Measurements from ENCODE around the gene HSPA5. TPM values are rescaled to one million over a fixed set of nuclear protein-coding genes. Genes with fewer than 3 reads are reported as not detected.
"Not testable (repeated sequence)": the region's sequence is repeated elsewhere in the genome, so short reads cannot be mapped to it uniquely, and the experiment has no call there.

Gene HSPA5
- total RNA-seq, 5 donors from 2014 or later (not counting 1 experiment from before 2014, with no cell fraction given): 105 to 196 (median 118) TPM

DNA sequence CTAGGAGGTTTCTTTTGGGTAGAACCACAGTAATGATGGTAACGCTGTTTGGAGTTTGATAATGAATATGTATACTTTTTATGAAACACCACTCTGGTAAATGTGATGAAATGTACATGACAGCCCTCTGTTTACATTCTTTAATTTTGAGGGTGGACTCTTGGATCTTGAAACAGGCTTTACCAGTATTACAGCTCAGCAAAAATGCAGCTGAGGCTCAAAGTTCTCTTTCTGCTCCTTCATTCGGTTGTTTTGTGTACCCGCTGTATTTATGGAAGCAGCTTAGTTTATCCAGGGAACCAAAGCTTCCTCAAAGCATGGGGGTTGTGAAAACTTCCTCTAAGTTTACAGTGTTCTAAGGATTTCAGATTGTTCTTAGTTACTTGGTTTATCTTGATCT lies 31.6 kb upstream of the HSPA5 start:
- ATAC-seq (replicated peaks in 1 of 4): no peak
- Histone ChIP-seq H3K27ac (ENCODE audit: low read length) (no peak overlapping the region), H3K4me3 (ENCODE audit: control insufficient read depth in 1 of 2, extremely low read depth in 1 of 2, low read length in 1 of 2) (no peak overlapping the region), H3K36me3 (ENCODE audit: control insufficient read depth in 2 of 2, extremely low read depth in 1 of 2, insufficient read depth in 1 of 2, low read length in 1 of 2) (peaks cover 0 to 3% of the 10 kb centered on the region in 2 donors), H3K4me1 (ENCODE audit: control insufficient read depth in 1 of 2, extremely low read depth in 1 of 2, insufficient read depth in 2 of 2, low read length in 2 of 2) (peaks cover 0 to 4% of the 10 kb centered on the region in 2 experiments), H3K27me3 (replicated peaks in 1 of 2; ENCODE audit: control insufficient read depth in 2 of 2, extremely low read depth in 1 of 2, insufficient read depth in 2 of 2, low read length in 1 of 2) (no peaks in the 10 kb centered on the region), H3K9me3 (no peaks in the 10 kb centered on the region)
- no CpG with 5 or more reads among the region's 3 CpGs for WGBS (ENCODE audit: insufficient coverage)
- Mint-ChIP-seq H3K36me3 (peaks cover 14% of the 10 kb centered on the region), H3K9me3 (no peaks in the 10 kb centered on the region), H3K4me3 (no peak overlapping the region), H3K27me3 (no peaks in the 10 kb centered on the region), H3K4me1 (peaks cover 40 to 46% (median 45%) of the 10 kb centered on the region in 3 donors), H3K27ac (no peak overlapping the region)
- DNase-seq: no peak
- ChIA-PET CTCF (interaction anchor here in 1 of 2 donors (1.4 kb wide), 1 partner anchor 28 kb away, joined by 4 read pairs; no protein-coding TSS in a partner anchor), POLR2A (no interaction called here)

DNA sequence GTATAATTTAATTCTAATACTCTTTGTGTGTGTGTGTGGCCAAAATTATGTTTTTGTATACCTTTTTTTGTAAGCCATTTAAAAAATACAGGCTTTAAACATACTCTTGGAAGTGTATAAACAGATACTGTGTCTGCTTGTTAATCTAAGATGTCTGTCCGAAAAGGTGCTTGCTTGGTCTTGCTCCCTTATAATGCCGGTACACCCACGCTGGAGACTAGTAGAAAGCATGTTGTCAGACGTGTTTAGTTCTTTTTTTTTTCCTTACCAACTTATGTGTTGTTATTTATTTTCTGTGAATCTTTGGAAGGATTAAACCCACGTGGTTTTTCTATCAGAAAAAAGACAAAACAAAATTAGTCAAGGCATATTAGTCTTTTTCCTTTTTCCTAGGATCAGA lies 29.9 kb upstream of the HSPA5 start:
- ChIA-PET POLR2A (no interaction called here), CTCF (interaction anchor here in 1 of 2 donors (1.0 kb wide), 1 partner anchor 7 kb away, joined by 3 read pairs; no protein-coding TSS in a partner anchor)
- H3K9me3 Mint-ChIP-seq: no peaks in the 10 kb centered on the region
- Histone ChIP-seq H3K9me3 (no peaks in the 10 kb centered on the region), H3K4me3 (ENCODE audit: control insufficient read depth in 1 of 2, extremely low read depth in 1 of 2, low read length in 1 of 2) (no peak overlapping the region), H3K27ac (ENCODE audit: low read length) (no peak overlapping the region), H3K4me1 (ENCODE audit: control insufficient read depth in 1 of 2, extremely low read depth in 1 of 2, insufficient read depth in 2 of 2, low read length in 2 of 2) (peaks cover 0 to 4% of the 10 kb centered on the region in 2 experiments), H3K36me3 (ENCODE audit: control insufficient read depth in 2 of 2, extremely low read depth in 1 of 2, insufficient read depth in 1 of 2, low read length in 1 of 2) (peaks cover 0 to 3% of the 10 kb centered on the region in 2 donors), H3K27me3 (replicated peaks in 1 of 2; ENCODE audit: control insufficient read depth in 2 of 2, extremely low read depth in 1 of 2, insufficient read depth in 2 of 2, low read length in 1 of 2) (no peaks in the 10 kb centered on the region)
- no peaks in the 10 kb centered on the region for H3K27me3 Mint-ChIP-seq
- DNase-seq: no peak
- H3K4me1 Mint-ChIP-seq: peaks cover 44 to 45% (median 45%) of the 10 kb centered on the region in 3 donors
- no CpG with 5 or more reads among the region's 5 CpGs for WGBS (ENCODE audit: insufficient coverage)
- H3K27ac Mint-ChIP-seq: no peak overlapping the region
- peaks cover 22% of the 10 kb centered on the region for H3K36me3 Mint-ChIP-seq
- no peak overlapping the region for H3K4me3 Mint-ChIP-seq
- no peak for ATAC-seq (replicated peaks in 1 of 4)

DNA sequence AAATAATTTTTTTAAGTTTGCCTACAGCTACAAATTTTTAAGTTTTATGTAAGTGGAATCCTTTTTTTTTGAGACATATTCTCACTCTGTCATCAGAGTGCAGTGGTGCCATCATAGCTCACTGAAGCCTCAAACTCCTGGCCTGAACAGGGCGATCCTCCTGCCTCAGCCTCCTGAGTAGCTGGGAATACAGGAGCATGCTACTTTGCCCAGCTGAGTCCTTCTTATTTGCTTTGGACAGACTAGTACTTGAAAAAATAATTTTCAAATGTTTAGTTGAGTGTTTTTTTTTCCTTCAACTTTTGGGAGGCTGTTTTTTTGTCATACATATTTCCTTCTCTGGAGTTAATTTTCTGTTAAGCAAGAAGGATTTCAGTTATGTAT lies 27.9 kb upstream of the HSPA5 start:
- peaks cover 22% of the 10 kb centered on the region for H3K36me3 Mint-ChIP-seq
- POLR2A ChIA-PET: interaction anchor here in 1 of 2 donors (0.6 to 0.7 kb wide), 2 partner anchors 31 to 1106 kb away, joined by 3 read pairs; no protein-coding TSS in a partner anchor

DNA sequence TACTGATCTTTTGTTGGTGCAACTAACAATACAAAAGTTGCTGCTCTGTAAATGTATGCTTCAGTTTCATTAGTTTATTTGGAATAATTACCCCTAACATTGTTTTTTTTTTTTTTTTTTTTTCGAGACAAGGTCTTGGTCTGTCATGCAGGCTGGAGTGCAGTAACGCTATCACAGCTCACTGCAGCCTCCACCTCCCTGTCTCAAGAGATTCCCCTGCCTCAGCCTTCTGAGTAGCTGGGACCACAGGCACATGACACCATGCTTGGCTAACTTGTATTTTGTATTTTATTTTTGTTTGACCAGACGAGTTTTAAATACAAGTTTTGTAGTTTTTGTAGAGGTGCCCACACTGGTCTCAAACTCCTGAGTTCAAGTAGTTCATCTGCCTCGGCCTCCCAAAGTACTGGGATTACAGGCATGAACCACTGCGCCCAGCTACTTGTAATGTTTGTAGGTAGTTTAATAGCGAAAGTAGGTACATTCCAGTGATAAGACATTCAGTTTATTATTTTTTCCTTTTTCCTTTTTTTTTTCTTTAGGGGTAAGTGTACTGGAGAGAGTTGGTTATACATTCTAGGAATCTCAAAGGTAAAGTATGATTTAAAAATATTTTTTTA lies 27.4 kb upstream of the HSPA5 start:
- Mint-ChIP-seq H3K4me1 (peaks cover 58 to 61% (median 61%) of the 10 kb centered on the region in 3 donors), H3K4me3 (peak overlapping the region in 1 of 3 donors; percentile 13), H3K27ac (no peak overlapping the region), H3K36me3 (peaks cover 25% of the 10 kb centered on the region), H3K27me3 (no peaks in the 10 kb centered on the region), H3K9me3 (no peaks in the 10 kb centered on the region)
- ChIA-PET POLR2A (interaction anchor here in 1 of 2 donors (0.6 to 0.7 kb wide), 3 partner anchors 30 to 1520 kb away, joined by 3 read pairs; no protein-coding TSS in a partner anchor), CTCF (interaction anchor here in 1 of 2 donors (0.6 to 0.7 kb wide), 3 partner anchors 20 to 565 kb away, joined by 3 to 7 read pairs (median 5); no protein-coding TSS in a partner anchor)
- no peak for DNase-seq
- peaks cover 0 to 3% of the 10 kb centered on the region in 2 donors for H3K36me3 ChIP-seq (ENCODE audit: control insufficient read depth in 2 of 2, extremely low read depth in 1 of 2, insufficient read depth in 1 of 2, low read length in 1 of 2)
- no peaks in the 10 kb centered on the region for H3K9me3 ChIP-seq
- no peak overlapping the region for H3K27ac ChIP-seq (ENCODE audit: low read length)
- no peak overlapping the region for H3K4me3 ChIP-seq (ENCODE audit: control insufficient read depth in 1 of 2, extremely low read depth in 1 of 2, low read length in 1 of 2)
- no CpG with 5 or more reads among the region's 6 CpGs for WGBS (ENCODE audit: insufficient coverage)
- H3K4me1 ChIP-seq (ENCODE audit: control insufficient read depth in 1 of 2, extremely low read depth in 1 of 2, insufficient read depth in 2 of 2, low read length in 2 of 2): peaks cover 9 to 18% of the 10 kb centered on the region in 2 experiments
- H3K27me3 ChIP-seq (replicated peaks in 1 of 2; ENCODE audit: control insufficient read depth in 2 of 2, extremely low read depth in 1 of 2, insufficient read depth in 2 of 2, low read length in 1 of 2): no peaks in the 10 kb centered on the region
- no peak for ATAC-seq (replicated peaks in 1 of 4)

More for the DNA sequence above, 27.9 kb upstream of the HSPA5 start:
- Histone ChIP-seq H3K27ac (ENCODE audit: low read length) (no peak overlapping the region), H3K9me3 (no peaks in the 10 kb centered on the region), H3K27me3 (replicated peaks in 1 of 2; ENCODE audit: control insufficient read depth in 2 of 2, extremely low read depth in 1 of 2, insufficient read depth in 2 of 2, low read length in 1 of 2) (no peaks in the 10 kb centered on the region), H3K36me3 (ENCODE audit: control insufficient read depth in 2 of 2, extremely low read depth in 1 of 2, insufficient read depth in 1 of 2, low read length in 1 of 2) (peaks cover 0 to 3% of the 10 kb centered on the region in 2 donors), H3K4me1 (ENCODE audit: control insufficient read depth in 1 of 2, extremely low read depth in 1 of 2, insufficient read depth in 2 of 2, low read length in 2 of 2) (peaks cover 8 to 13% of the 10 kb centered on the region in 2 experiments), H3K4me3 (ENCODE audit: control insufficient read depth in 1 of 2, extremely low read depth in 1 of 2, low read length in 1 of 2) (no peak overlapping the region)
- no peaks in the 10 kb centered on the region for H3K27me3 Mint-ChIP-seq
- 100% methylated on average over 1 of the region's 1 CpG for WGBS (ENCODE audit: insufficient coverage)
- no peak for ATAC-seq (replicated peaks in 1 of 4)
- H3K4me1 Mint-ChIP-seq: peaks cover 55 to 58% (median 56%) of the 10 kb centered on the region in 3 donors
- no peak overlapping the region for H3K4me3 Mint-ChIP-seq
- CTCF ChIA-PET: interaction anchor here in 1 of 2 donors (0.6 to 0.7 kb wide), 4 partner anchors 21 to 565 kb away, joined by 3 to 7 read pairs (median 4); no protein-coding TSS in a partner anchor
- H3K27ac Mint-ChIP-seq: no peak overlapping the region
- no peak for DNase-seq
- H3K9me3 Mint-ChIP-seq: no peaks in the 10 kb centered on the region

DNA sequence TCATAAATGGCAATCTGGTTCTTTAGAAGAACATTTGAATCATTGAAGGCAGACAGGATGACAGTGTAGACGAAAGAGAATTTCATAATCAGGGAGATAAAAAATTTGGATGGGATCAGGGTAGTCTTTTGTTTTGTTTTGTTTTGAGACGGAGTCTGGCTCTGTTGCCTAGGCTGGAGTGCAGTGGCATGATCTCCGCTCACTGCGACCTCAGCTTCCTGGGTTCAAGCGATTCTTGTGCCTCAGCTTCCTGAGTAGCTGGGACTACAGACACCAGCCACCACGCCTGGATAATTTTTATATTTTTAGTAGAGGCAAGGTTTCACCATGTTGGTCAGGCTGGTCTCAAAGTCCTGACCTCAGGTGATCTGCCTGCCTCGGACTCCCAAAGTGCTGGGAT lies 22.9 kb upstream of the HSPA5 start:
- H3K27me3 ChIP-seq (replicated peaks in 1 of 2; ENCODE audit: control insufficient read depth in 2 of 2, extremely low read depth in 1 of 2, insufficient read depth in 2 of 2, low read length in 1 of 2); H3K36me3 ChIP-seq (ENCODE audit: control insufficient read depth in 2 of 2, extremely low read depth in 1 of 2, insufficient read depth in 1 of 2, low read length in 1 of 2); H3K9me3 Mint-ChIP-seq; H3K9me3 ChIP-seq; H3K27me3 Mint-ChIP-seq; POLR2A ChIA-PET: not testable (repeated sequence)
- H3K4me3 Mint-ChIP-seq: peak overlapping the region; percentile 67 to 96 (median 88)
- H3K27ac Mint-ChIP-seq: peak overlapping the region; percentile 68 to 77
- 26% methylated on average over 6 of the region's 7 CpGs for WGBS (ENCODE audit: insufficient coverage)
- H3K4me1 Mint-ChIP-seq: peaks cover 49 to 57% (median 53%) of the 10 kb centered on the region in 3 donors
- Histone ChIP-seq H3K4me1 (ENCODE audit: control insufficient read depth in 1 of 2, extremely low read depth in 1 of 2, insufficient read depth in 2 of 2, low read length in 2 of 2) (peaks cover 19 to 33% of the 10 kb centered on the region in 2 experiments), H3K4me3 (ENCODE audit: control insufficient read depth in 1 of 2, extremely low read depth in 1 of 2, low read length in 1 of 2) (peak overlapping the region in 1 of 2 donors; percentile 54), H3K27ac (ENCODE audit: low read length) (peak overlapping the region; percentile 39)
- peak in 23 of 35 experiments; percentile 4 to 29 (median 18) for DNase-seq
- CTCF ChIA-PET: interaction anchor here in 1 of 2 donors (0.6 kb wide), 1 partner anchor 33 kb away, joined by 4 read pairs; no protein-coding TSS in a partner anchor
- peak in 1 of 4 experiments; percentile 34 for ATAC-seq (replicated peaks in 1 of 4)
- peaks cover 24% of the 10 kb centered on the region for H3K36me3 Mint-ChIP-seq

DNA sequence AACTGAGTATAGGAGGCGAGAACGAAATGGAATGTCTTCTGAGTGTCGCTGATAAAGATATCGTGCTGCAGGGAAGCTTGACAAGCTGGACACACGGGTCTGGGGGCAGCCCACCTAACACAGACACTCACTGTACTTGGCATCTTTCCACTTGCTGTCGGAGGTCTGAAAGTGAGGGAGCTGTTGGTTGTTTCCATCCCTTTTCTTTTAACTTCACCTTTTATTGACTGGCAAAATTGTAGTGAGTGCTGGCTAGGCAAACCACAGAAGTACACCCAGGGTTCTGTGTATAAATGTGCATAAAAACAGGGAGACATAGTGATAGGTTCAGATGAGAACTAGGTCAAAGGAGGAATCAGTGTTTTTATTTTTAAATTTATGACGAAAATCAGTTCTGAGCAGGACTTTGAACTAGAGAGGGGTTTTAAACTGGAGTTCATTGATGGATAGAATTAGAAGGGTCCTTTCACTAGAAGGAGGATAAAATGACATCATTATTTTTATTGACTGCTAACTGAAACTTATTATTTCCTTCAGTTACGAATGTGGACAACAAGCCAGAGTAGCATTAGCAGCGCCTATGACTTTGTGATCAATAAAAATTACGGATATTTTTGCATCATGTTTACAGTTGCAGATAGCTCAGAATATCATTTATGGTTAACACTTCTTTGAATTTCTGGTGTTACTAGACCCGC lies 21.3 kb upstream of the HSPA5 start:
- H3K9me3 ChIP-seq: no peaks in the 10 kb centered on the region
- no peaks in the 10 kb centered on the region for H3K27me3 ChIP-seq (replicated peaks in 1 of 2; ENCODE audit: control insufficient read depth in 2 of 2, extremely low read depth in 1 of 2, insufficient read depth in 2 of 2, low read length in 1 of 2)
- DNase-seq (peak in 8 of 35 experiments; percentile 3 to 41 (median 14)), ATAC-seq (replicated peaks in 1 of 4) (peak in 1 of 4 experiments; percentile 32)
- H3K27ac ChIP-seq (ENCODE audit: low read length): peak overlapping the region; percentile 54
- CTCF ChIA-PET: interaction anchor here in 1 of 2 donors (0.6 kb wide), 1 partner anchor 23 kb away, joined by 3 read pairs; no protein-coding TSS in a partner anchor
- WGBS (ENCODE audit: insufficient coverage): 27% methylated on average over 6 of the region's 11 CpGs
- H3K36me3 ChIP-seq (ENCODE audit: control insufficient read depth in 2 of 2, extremely low read depth in 1 of 2, insufficient read depth in 1 of 2, low read length in 1 of 2): no peaks in the 10 kb centered on the region
- POLR2A ChIA-PET: interaction anchor here (0.7 to 1.8 kb wide), 3 partner anchors 21 to 22 kb away, joined by 3 to 13 read pairs (median 5); partner anchors contain the start of gene HSPA5 (in 2 of the 2)
- H3K9me3 Mint-ChIP-seq: no peaks in the 10 kb centered on the region
- peaks cover 19 to 33% of the 10 kb centered on the region in 2 experiments for H3K4me1 ChIP-seq (ENCODE audit: control insufficient read depth in 1 of 2, extremely low read depth in 1 of 2, insufficient read depth in 2 of 2, low read length in 2 of 2)
- H3K27me3 Mint-ChIP-seq: no peaks in the 10 kb centered on the region
- H3K4me1 Mint-ChIP-seq: peaks cover 39 to 48% (median 44%) of the 10 kb centered on the region in 3 donors
- H3K27ac Mint-ChIP-seq: peak overlapping the region; percentile 75 to 90
- H3K4me3 ChIP-seq (ENCODE audit: control insufficient read depth in 1 of 2, extremely low read depth in 1 of 2, low read length in 1 of 2): peak overlapping the region; percentile 78 to 86
- peak overlapping the region; percentile 88 to 96 (median 96) for H3K4me3 Mint-ChIP-seq
- H3K36me3 Mint-ChIP-seq: peaks cover 16% of the 10 kb centered on the region
